ENCODE data around the gene OR51M1. TPM values are rescaled to one million over a fixed set of nuclear protein-coding genes. Genes with fewer than 3 reads are reported as not detected.
"Not testable (repeated sequence)": the region's sequence is repeated elsewhere in the genome, so short reads cannot be mapped to it uniquely, and the experiment has no call there.

The OR51M1 gene
- total RNA-seq, 4 donors from 2014 or later: not detected

DNA sequence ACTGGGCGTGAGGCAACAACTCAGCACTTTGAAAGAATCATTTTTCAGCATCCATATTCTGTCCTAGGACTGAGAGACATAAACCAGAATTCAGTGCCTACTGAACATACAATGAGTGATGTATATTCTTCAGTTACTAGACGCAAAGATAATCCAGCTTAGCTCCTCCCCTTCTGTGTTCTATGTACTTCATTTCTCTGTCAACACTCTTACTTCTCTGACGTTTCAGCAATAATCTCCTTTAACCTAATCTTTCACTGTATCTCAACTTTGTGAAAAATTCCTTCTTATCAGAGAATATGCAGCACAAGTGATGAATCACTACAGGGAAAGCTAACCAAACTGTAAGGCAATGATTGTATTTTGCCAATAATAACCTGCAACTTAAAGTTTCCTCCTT, 37.8 kb upstream of the OR51M1 start:
- no peak for DNase-seq (ENCODE audit: low spot score in 2 of 2)
- intact Hi-C loops (cut with DNase I; ENCODE audit: low total_unique reads): no loop called here
- WGBS, 2 donors: 62 to 73% methylated on average over 3 of the region's 3 CpGs
- no peak for TF ChIP-seq POLR2A (IDR thresholded peaks at IDR 0.05)
- TF ChIP-seq, protein P1, sequence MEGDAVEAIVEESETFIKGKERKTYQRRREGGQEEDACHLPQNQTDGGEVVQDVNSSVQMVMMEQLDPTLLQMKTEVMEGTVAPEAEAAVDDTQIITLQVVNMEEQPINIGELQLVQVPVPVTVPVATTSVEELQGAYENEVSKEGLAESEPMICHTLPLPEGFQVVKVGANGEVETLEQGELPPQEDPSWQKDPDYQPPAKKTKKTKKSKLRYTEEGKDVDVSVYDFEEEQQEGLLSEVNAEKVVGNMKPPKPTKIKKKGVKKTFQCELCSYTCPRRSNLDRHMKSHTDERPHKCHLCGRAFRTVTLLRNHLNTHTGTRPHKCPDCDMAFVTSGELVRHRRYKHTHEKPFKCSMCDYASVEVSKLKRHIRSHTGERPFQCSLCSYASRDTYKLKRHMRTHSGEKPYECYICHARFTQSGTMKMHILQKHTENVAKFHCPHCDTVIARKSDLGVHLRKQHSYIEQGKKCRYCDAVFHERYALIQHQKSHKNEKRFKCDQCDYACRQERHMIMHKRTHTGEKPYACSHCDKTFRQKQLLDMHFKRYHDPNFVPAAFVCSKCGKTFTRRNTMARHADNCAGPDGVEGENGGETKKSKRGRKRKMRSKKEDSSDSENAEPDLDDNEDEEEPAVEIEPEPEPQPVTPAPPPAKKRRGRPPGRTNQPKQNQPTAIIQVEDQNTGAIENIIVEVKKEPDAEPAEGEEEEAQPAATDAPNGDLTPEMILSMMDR (IDR thresholded peaks at IDR 0.05): no peak
- H3K4me3 ChIP-seq (ENCODE audit: low read depth, poor library complexity, severe bottlenecking): no peak overlapping the region

DNA sequence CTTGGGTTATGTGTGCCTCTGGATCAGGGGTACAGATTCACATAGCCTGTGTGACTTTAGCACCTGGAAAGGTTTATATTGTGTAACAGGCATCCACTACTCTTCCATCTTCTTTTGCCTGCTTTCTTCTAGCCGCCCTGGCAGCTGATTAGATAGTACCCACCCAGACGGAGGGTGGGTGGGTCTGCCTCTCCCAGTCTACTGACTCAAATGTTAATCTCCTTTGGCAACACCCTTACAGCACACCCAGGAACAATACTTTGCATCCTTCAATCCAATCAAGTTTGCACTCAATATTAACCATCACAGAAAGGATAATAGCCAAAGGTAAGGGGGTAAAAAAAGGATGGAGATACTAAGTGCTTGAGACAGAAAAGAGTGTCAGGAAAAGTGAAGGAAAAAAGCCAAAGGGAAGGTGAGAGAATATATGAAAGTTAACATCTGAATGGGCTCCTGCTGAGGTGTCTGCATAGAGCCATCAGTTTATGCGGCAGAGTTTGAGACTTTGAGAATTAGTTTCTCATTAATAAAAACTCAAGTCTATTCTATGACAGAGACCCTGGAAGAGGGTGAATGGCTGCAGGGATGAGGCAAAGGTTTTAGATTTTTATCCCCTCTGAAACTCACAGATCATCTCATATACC, 34.9 kb upstream of the OR51M1 start:
- H3K4me3 ChIP-seq (ENCODE audit: low read depth, poor library complexity, severe bottlenecking): no peak overlapping the region
- WGBS, 2 donors: 39 to 42% methylated on average over 3 of the region's 3 CpGs
- no peak for DNase-seq (ENCODE audit: low spot score in 2 of 2)
- intact Hi-C loops (cut with DNase I; ENCODE audit: low total_unique reads): no loop called here
- TF ChIP-seq, protein P1 (IDR thresholded peaks at IDR 0.05): no peak
- no peak for TF ChIP-seq POLR2A (IDR thresholded peaks at IDR 0.05)

DNA sequence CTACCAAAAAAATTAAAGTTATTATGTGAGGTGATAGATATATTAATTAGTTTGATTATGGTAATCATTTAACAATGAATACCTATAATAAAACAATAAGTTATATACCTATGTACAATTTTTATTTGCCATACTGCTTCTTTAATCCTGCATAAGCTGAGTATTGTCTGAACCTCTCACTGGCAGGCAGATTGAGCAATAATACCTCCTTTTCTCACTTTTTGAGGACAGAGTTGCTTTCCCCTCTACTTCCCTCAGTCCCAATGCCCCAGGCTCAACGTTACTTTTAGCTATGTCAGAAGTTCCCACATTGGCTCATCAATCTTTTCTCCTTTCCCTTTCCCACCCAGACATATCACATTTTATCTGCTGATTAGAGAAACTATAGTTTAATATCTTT, 34.1 kb upstream of the OR51M1 start:
- no peak for TF ChIP-seq POLR2A (IDR thresholded peaks at IDR 0.05)

DNA sequence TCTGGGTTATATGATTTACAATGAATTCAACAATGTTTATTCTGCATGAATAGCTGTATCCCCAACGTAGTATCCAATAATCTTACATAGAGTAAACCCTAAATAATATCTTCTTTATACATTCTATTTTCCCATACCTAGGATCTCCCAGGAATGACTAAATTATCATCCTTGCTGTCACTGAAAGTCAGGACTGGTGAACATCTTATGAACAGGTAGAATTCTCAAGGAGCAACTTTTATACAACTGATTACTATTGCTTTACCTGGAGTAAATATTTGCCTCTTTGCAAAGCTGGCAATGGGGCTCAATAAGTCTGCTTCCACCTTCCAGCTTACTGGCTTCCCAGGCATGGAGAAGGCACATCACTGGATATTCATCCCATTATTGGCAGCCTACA, 32.4 kb upstream of the OR51M1 start, which contains the start of gene OR51B6:
TSS of gene OR51B6 (plus strand) at position 301 of the 400 bp plus-strand sequence. CDS start at position 301, 0 bp downstream.
- WGBS, 2 donors: 58 to 62% methylated on average over 1 of the region's 1 CpG
- TF ChIP-seq, protein P1 (IDR thresholded peaks at IDR 0.05): no peak
- no peak for TF ChIP-seq POLR2A (IDR thresholded peaks at IDR 0.05)
- intact Hi-C loops (cut with DNase I; ENCODE audit: low total_unique reads): no loop called here
- no peak for DNase-seq (ENCODE audit: low spot score in 2 of 2)
- no peak within 1 kb of the TSS for H3K4me3 ChIP-seq (ENCODE audit: low read depth, poor library complexity, severe bottlenecking)

More for the DNA sequence above, 34.1 kb upstream of the OR51M1 start:
- H3K4me3 ChIP-seq (ENCODE audit: low read depth, poor library complexity, severe bottlenecking): no peak overlapping the region
- intact Hi-C loops (cut with DNase I; ENCODE audit: low total_unique reads): no loop called here
- no peak for DNase-seq (ENCODE audit: low spot score in 2 of 2)
- WGBS, 2 donors: 37 to 49% methylated on average over 1 of the region's 1 CpG

DNA sequence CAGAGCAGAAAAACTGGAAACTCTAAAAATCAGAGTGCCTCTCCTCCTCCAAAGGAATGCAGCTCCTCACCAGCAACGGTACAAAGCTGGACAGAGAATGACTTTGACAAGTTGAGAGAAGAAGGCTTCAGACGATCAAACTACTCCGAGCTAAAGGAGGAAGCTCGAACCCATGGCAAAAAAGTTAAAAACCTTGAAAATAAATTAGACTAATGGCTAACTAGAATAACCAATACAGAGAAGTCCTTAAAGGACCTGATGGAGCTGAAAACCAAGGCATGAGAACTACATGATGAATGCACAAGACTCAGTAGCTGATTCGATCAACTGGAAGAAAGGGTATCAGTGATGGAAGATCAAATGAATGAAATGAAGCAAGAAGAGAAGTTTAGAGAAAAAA, 27.6 kb upstream of the OR51M1 start:
- DNase-seq (ENCODE audit: low spot score in 2 of 2); intact Hi-C loops (cut with DNase I; ENCODE audit: low total_unique reads); H3K4me3 ChIP-seq (ENCODE audit: low read depth, poor library complexity, severe bottlenecking): not testable (repeated sequence)
- 85 to 86% methylated on average over 5 of the region's 5 CpGs for WGBS, 2 donors

DNA sequence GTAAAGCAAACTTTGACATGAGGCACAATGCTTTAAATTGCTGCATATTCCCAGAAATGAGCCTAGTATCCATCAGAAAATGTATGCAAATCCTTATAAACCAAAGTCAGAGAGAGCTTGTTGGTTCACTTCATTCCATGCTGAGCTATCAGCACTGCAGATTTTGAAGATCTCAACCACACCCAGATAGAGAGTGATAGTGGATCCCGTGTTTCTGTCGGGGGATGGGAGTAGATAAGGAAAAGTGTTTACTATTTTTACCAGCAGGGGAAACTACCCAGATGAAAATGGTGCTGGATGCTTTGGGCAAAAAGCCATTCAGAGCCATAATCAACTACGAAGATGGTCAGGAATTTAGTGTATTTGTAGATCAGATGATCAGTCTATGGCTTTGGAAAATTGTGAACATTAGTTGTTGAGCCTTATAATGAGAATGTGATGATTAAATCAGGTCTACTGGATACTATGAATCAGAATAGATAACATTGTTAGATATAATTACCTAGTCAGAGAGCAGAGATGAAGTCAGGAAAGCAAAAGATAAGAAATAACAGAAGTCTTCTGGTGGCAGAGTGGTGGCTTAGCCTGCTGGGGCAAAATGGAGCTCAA, 21.5 kb upstream of the OR51M1 start:
- WGBS, 2 donors: 65 to 74% methylated on average over 3 of the region's 3 CpGs
- no peak overlapping the region for H3K4me3 ChIP-seq (ENCODE audit: low read depth, poor library complexity, severe bottlenecking)
- intact Hi-C loops (cut with DNase I; ENCODE audit: low total_unique reads): no loop called here
- no peak for DNase-seq (ENCODE audit: low spot score in 2 of 2)
- TF ChIP-seq, protein P1 (IDR thresholded peaks at IDR 0.05): no peak

DNA sequence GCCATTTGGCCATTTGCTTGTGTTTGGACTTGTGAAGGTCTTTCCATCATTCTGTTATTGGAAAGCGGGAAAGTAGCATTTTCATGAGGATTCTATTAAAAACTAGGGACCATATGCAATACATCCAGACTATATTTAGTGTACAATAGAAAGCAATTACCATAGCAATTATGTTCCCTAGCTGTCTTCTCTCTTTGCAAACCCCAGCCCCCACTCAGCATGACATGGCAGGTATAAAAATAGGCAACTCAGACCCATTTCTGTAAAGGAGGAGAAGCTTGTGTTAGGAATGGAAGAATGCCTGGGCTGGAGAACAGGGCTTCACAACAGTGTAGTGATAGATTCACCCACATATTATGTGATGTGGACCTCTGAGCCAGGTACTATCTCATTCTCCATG, 19.9 kb upstream of the OR51M1 start:
- intact Hi-C loops (cut with DNase I; ENCODE audit: low total_unique reads): no loop called here
- TF ChIP-seq POLR2A (IDR thresholded peaks at IDR 0.05): no peak
- TF ChIP-seq, protein P1 (IDR thresholded peaks at IDR 0.05): no peak
- no peak for DNase-seq (ENCODE audit: low spot score in 2 of 2)
- no peak overlapping the region for H3K4me3 ChIP-seq (ENCODE audit: low read depth, poor library complexity, severe bottlenecking)
- WGBS, 2 donors: 79 to 84% methylated on average over 1 of the region's 1 CpG

Data from lower leg skin (tissue), 4 donors.